Measurements from ENCODE around the gene LRRC3.
A peak's percentile ranks its signal among the peaks of the same experiment; 100 is the strongest.

The LRRC3 gene

GRCh38 chr21:44480200-44481053 is 25.1 kb downstream of the LRRC3 start:
- no peak for DNase-seq

DNA sequence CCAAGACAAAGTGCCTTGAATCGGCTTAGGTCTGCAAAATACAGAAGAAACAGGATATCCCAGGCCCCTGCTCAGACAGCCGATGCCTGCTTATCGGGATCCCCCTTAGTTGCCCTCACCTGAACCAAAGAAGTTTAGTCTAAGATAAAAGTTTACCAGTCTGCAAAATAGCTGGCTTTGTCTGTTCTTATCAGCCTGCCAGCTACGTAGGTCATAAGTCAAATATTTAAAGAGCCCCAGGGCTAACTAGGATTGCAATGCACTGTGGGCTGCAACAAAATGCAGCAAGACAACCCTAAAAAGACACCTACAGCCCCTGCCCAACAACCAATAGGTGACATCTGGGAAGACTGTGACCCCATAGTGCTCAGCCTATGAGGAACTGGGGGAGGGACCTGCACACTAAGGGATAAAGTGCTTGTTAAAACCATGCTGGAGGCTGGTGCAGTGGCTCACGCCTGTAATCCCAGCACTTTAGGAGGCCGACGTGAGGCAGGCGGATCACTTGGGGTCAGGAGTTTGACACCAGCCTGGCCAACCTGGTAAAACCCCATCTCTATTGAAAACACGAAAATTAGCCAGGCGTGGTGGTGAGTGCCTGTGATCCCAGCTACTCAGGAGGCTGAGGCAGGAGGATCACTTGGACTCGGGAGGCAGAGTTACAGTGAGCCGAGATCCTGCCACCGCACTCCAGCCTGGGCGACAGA is 27.4 kb downstream of the LRRC3 start:
- DNase-seq: no peak

- no peak for DNase-seq
These were observed 28.3 kb downstream of the LRRC3 start for GRCh38 chr21:44483288-44484237.

DNA sequence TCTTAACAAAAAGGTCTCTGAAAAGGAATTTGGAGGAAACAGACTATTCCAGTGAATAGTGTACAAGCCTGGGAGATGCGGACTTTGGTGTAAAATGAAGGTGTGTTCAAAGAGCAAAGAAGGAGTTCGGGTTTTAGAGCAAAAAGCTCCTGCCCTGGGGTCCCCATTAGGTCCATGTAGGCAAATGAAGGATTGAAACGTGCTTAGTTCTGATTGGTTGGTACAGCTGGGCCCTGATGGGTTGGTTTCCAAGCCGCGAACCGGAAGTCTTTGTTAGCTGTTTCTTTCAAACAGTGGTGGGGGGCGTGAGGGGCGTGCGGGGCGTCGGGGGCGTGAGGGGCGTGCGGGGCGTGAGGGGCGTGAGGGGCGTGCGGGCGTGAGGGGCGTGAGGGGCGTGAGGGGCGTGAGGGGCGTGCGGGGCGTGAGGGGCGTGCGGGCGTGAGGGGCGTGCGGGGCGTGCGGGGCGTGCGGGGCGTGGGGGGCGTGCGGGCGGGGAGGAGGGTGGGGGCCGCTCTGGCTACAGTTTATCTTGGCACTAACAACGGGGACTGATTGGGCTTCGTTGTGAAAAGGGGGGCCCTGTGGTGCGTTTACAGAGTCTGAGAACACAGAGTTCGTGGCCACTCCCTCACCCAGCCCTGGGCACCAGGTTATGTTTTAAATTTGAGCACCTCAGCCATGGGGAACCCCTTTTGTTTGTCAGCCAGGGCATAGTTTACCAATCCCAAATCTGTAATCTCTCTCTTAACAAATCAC is 29.4 kb downstream of the LRRC3 start:
- DNase-seq: no peak

- no peak for DNase-seq
These were observed 30.0 kb downstream of the LRRC3 start for GRCh38 chr21:44485254-44485793.

GRCh38 chr21:44485796-44486195 is 30.5 kb downstream of the LRRC3 start:
- no peak for DNase-seq

DNA sequence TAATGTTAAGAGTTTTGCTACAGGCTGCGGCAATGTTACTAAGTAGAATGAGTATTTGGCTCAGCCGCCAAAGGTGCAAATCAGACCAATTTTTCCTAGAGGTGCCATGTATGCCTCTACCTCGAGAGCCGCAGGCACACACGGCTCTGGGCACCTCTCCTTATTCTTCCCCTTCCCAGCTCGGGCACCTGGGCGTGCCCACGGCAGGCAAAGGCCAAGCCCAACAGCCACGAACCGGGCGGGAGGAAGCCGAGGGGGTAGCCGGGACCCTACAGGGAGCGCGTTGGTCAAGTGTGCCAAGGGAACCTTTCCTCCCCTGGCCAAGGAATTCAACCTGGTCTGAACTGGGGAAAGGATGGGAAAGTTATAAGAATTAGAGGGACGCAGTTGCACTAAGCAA is 31.0 kb downstream of the LRRC3 start:
- DNase-seq: no peak

- no peak for DNase-seq
These were observed 32.5 kb downstream of the LRRC3 start for GRCh38 chr21:44487831-44488230.

DNA sequence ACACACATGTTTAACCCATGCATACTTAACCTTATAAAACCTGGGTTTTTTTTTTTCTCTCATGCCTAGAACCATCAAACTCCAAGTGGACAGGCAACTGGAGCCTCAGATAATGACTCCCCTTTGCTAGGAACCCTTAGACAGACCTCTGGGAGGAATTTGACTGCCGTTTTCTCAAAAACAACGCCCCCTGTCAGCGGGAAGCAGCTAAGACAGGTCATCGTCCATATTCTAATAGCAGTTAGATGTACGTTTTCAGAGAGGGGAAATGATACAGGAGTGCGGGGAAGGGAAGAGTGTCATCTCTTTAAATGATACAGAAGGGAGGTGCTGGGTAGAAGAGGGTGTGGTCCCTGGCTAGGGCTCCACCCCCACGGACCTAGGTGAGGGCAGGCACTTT is 34.7 kb downstream of the LRRC3 start:
- no peak for DNase-seq

GRCh38 chr21:44490405-44490804 is 35.1 kb downstream of the LRRC3 start:
- no peak for DNase-seq

- DNase-seq: no peak
These were observed 35.5 kb downstream of the LRRC3 start for GRCh38 chr21:44490816-44491215.

DNA sequence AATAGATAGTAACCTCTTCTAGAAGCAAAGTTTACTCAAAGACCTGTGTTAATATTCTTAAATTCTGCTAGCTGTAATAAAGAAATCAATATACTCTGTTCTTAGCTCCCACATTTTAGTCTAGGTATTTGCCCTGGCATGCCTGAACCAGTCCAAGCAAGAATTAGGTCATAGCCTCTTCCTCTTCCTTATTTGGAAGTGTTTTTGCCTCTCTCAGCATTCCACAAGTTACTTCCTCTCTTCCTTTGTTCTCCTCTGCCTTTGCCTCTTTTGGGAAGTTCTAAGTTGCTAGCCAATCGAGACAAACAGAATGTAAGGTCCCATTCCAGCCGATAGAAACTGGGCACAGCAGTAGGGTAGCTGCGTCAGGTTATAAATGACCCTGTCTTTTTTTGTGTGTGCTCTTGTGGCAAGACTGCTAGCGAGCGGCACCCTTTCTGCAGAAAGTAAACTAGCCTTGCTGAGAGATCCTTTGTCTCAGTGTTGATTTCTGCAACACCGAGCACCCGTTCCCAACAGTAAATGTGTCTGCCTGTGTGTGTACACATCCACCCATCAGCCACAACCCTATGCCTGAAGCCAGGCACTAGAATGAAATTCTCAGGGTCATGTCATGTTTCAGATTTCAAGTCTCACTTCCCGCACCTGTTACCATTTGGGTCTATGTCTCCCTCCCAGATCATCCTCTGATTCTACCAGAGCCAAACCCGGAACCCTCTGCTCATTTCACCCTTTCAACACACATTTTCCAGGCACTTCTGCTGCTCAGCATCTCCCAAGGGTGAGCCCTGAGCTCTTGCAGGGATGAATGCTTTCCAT is 37.5 kb downstream of the LRRC3 start:
- no peak for DNase-seq

DNA sequence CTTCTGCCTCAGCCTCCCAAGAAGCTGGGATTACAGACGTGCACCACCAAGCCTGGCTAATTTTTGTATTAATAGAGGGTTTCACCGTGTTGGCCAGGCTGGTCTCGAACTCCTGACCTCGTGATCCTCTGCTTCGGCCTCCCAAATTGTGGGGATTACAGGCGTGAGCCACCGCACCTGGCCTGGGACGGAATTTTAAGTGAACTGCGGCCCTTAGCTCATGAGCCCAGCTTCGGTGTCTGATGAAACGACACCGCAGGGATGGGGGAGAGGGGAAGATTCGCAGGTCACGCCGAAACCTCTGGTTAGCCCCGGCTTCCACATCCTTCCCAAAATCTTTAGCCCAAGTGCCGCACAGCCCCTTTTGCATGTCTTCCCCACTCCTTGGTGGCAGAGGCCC is 39.1 kb downstream of the LRRC3 start:
- DNase-seq: no peak

DNA sequence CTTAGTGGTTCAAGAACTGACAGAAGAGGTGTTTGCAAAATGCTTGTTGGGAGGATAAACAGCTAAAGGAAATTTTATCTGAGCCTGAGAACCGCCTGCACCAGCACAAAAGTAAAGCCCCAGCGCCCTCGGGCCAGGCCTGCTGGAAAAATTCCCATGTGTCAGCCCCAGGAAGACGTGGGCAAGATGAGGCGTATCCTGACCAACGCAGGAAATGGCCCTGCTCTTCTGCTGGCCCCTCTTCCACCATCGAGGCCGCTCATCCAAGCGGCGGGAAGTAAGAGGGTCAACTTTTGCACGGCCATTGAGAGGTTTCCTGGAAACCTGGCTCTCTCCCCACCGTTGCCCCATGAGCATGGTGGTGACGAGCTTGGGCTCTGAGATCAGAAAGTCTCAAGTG is 39.6 kb downstream of the LRRC3 start:
- no peak for DNase-seq

DNA sequence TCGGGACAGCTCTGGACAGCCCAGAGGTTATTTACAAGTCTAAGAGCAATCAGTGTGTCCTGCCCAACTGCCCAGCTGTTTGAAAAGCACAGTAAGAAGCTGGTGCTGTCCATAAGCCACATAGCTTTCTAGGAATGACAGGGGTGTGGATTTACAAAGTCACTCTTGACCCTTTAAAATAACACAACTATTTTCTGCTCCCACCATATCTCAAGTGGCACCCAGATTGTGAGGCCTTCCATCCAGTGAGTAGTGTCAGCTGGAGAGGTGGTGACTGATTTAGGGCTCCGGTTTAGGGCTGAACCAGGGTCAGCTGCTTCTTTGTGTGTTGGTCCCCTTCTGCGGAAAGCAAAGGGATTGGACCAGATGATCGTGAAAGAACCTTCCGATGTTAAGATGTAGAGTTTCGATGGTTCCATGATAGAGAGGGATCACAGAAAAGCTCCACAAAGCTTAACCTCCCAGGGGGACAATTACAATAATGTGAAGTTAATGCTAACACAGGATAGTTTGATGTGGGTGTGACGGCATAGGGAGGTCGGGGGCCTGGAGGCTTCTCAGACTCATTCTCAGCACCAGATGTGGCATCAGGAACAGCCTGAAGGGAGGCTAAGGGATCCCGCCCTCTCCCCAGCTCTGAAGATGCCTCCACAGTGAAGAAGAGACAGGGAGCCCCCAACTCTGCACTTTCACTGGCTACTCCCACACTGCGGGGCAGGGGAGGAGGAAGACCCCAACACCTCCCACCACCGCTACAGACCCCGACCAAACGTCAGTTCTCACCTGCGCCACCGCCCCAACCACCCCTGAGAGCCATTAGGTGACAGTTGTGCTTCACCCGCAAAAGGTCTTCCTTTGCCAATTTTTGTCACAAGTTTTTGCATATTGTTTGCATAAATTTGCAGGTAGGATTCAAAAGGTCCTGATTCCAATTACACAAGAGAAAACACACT is 40.6 kb downstream of the LRRC3 start:
- no peak for DNase-seq

DNA sequence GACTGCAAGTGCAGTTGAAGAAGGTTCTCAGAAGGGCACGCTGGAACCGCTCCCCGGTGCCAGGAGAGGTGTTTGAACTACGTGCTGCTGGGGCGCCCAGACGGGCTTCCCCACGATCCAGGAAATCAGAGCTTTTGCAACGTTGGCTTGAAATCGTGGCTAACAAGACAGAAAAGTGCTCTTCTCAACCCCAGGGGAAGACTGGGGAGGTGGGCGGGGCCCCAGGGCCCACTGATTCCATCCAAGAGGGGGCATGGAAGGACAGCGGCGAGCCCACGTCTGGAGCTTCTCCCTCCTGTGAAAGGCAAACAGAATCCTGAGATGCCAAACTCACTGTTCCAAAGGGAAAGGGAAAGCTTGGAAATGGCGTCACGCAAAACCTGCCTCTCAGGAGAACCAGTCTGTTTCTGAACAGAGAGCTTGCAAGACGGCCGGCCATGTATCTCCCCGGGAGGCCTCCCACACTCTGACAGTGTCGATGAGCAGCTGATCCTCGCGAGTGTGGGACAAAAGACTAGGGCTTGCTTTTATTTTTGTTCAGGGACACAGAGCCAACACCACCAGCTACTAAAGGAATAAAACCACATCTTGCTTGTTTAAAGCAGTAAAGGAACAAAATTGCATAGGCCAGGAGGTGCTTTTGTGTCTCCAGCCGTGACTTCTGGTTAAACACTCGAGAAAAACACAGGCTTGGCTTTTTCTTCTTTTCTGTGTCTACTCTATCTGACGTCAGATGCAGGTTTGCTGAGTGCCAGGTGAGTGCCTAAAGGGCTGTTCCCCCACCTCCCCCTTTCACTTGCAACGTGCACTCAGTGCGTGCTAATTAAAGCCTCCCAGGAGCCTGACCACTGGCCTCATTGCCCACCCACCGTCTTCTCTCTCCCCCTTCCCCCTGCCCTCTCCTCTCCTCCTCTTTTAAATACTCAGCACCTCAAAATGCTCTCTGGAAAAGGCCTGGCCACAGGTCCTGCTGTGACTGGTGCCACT is 41.5 kb downstream of the LRRC3 start:
- no peak for DNase-seq

- peak; percentile 39 for DNase-seq
These were observed 42.4 kb downstream of the LRRC3 start for GRCh38 chr21:44497703-44498126.

All from NCI-H2171 (cell line).